Endothelial cell of coronary artery (primary cell): ENCODE measurements around the gene INCA1. TPM values are rescaled to one million over a fixed set of nuclear protein-coding genes. Genes with fewer than 3 reads are reported as not detected.

Source experiments
- total RNA-seq: library from RNA; depleted of rRNA; stranded (reverse); fragments of >200 nt; gene quantifications from 2 replicates; pipeline ENCODE4 v1.2.3, GENCODE V29; 2014

Gene INCA1, protein sequence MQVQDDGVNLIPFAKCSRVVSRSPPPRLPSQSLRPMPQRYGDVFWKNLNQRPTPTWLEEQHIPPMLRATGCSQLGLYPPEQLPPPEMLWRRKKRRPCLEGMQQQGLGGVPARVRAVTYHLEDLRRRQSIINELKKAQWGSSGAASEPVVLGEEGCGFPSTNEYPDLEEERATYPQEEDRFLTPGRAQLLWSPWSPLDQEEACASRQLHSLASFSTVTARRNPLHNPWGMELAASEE
- total RNA-seq: 0.18 and 0.56 TPM in 2 replicates

GRCh38 chr17:4997302-4998026 lies at the start of gene INCA1, which contains the start of gene KIF1C:
INCA1 (minus strand) TSS chr17:4997522; CDS start chr17:4994437, 3,085 bp downstream.
KIF1C (plus strand) TSS chr17:4997950; CDS start chr17:5000247, 2,297 bp downstream.

GRCh38 chr17:5035315-5035714 lies 38.0 kb upstream of the INCA1 start, which contains the start of gene SLC52A1:
SLC52A1 (minus strand) TSS chr17:5035426; CDS start chr17:5034606, 820 bp downstream.

GRCh38 chr17:4986951-4987766 lies 10.2 kb downstream of the INCA1 start, which contains the start of gene CAMTA2:
CAMTA2 (minus strand) TSS chr17:4987675; CDS start chr17:4986222, 1,453 bp downstream.

DNA sequence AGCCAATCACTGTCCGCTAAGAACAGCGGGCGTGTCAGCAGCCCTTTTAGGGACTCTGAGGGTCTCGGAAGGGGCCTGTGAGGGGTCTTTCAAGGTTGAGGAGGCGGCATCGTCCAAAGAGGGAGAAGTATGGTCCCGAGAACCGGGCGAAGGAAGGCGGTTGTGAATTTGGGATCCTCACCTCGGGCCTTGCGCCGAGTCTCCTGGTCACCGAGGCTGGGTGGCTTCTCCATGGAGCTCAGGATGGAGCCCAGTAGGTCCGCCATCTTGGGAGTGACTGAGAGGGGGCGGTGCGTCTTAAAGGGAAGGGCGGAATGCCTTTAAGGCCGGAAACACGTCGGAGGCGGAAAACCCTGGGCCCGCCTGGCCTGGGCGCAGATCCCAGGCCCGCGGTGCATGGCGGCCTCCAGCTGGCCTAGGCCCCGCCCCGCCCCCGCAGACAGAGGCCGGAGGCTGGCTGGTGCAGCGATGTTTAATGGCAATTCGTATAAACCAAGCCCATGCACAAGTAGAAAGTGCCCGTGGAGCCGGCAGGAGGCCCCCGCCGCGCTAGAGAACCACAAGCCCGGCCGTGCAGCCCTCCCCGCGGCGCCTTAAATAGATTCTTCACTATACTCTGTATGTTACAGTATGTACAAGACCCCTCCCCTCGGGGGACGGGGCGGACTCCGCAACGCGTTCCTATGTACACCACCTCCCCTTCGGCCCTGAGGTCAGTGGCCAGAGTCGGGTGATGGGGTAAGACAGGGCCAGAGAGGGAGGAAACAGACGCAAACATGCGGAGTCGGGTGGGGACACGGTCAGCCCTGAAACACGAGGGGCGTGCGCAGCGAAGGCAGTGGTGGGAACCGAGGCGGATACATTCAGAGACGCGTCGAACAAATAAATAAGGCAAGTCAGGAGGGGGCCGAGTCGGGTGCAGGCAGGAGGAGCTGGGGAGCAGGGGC lies 29.5 kb downstream of the INCA1 start, which contains the start of gene SPAG7:
TSS of gene SPAG7 (minus strand) at position 279 of the 947 bp plus-strand sequence. CDS start at position 266, 13 bp downstream.

GRCh38 chr17:4950746-4951204 lies 46.5 kb downstream of the INCA1 start, which contains the start of gene ENO3:
ENO3 (plus strand) TSS chr17:4951119; CDS start chr17:4951830, 711 bp downstream.

GRCh38 chr17:4948166-4948930 lies 49.0 kb downstream of the INCA1 start, which contains the start of gene PFN1:
PFN1 (minus strand) TSS chr17:4948530; CDS start chr17:4948394, 136 bp downstream.

DNA sequence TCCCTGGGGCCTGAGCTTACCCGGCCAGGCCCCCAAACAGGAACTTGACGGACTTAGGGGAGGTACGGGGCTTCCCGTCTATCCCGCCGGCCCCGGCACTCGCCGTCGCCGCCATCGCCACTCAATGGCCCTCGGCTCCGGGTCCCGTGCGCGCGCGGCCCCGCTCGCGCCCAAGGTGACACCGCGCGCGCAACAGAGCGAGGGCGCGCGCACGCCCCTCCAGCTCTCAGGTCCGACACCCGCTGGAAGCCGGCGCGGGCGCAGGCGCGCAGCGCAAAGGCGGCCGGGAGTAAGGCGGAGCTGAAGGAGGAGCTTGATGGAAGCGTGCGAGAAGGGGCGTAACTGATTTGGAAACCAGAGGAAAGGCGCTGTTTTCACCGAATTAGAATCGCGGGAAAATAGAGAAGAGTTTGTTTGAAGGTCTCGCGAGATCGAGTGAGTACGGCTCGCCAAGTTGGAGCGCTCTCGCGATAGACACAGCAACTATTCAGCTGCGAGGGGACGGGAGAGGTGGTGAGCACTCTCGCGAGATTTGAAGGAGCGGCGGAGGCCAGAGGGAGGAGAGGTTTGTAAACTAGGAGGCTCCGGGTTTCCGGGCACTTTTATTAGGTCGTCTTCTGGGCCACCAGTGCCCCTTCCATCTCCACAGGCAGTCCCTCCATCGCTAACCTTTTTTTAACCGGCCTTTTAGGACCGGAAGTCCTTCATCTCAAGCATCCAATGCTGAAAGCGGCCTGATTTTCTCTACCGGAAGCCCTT lies 57.3 kb downstream of the INCA1 start, which contains the start of the genes RNF167 and SLC25A11:
TSS of gene RNF167 (plus strand) at position 473 of the 759 bp plus-strand sequence. CDS start 642 bp downstream, outside the sequence.
TSS of gene SLC25A11 (minus strand) at position 251 of the 759 bp plus-strand sequence. CDS start at position 115, 136 bp downstream.

Other genes with a start within 250 kb of the INCA1 start
- gene TM4SF5, start 225.6 kb downstream of the INCA1 start, total RNA-seq: not detected in 2 replicates
- 0.19 and 0.45 TPM in 2 replicates for gene VMO1, start 211.2 kb downstream of the INCA1 start, total RNA-seq
- not detected in 2 replicates for gene GLTPD2, start 208.6 kb downstream of the INCA1 start, total RNA-seq
- 196 and 275 TPM in 2 replicates for gene PSMB6, start 201.4 kb downstream of the INCA1 start, total RNA-seq
- gene PLD2, start 190.4 kb downstream of the INCA1 start, total RNA-seq: 28.0 and 28.3 TPM in 2 replicates
- gene MINK1, start 164.2 kb downstream of the INCA1 start, total RNA-seq: 30.8 and 48.3 TPM in 2 replicates
- 0.63 and 1.6 TPM in 2 replicates for gene C17orf107, start 98.0 kb downstream of the INCA1 start, total RNA-seq
- 0.28 and 1.5 TPM in 2 replicates for gene CHRNE, start 94.4 kb downstream of the INCA1 start, total RNA-seq
- not detected in 2 replicates for gene GP1BA, start 65.2 kb downstream of the INCA1 start, total RNA-seq
- 53.0 and 53.2 TPM in 2 replicates for gene SLC25A11, start 57.5 kb downstream of the INCA1 start, total RNA-seq
- 15.5 and 18.8 TPM in 2 replicates for gene RNF167, start 57.3 kb downstream of the INCA1 start, total RNA-seq
- gene PFN1, start 49.0 kb downstream of the INCA1 start, total RNA-seq: 806 and 926 TPM in 2 replicates
- 0.99 and 1.8 TPM in 2 replicates for gene ENO3, start 46.4 kb downstream of the INCA1 start, total RNA-seq
- gene SPAG7, start 29.7 kb downstream of the INCA1 start, total RNA-seq: 56.9 and 63.6 TPM in 2 replicates
- gene CAMTA2, start 9.8 kb downstream of the INCA1 start, total RNA-seq: 4.3 and 13.7 TPM in 2 replicates
- 132 and 141 TPM in 2 replicates for gene KIF1C, start 428 bp upstream of the INCA1 start, total RNA-seq
- under 0.01 and 0.09 TPM in 2 replicates for gene SLC52A1, start 37.9 kb upstream of the INCA1 start, total RNA-seq
- 0.90 and 1.7 TPM in 2 replicates for gene ZFP3, start 80.9 kb upstream of the INCA1 start, total RNA-seq
- gene ZNF232, start 114.4 kb upstream of the INCA1 start, total RNA-seq: 5.4 and 6.4 TPM in 2 replicates
- under 0.01 TPM in 1 of 2 replicates, not detected in the other for gene USP6, start 118.5 kb upstream of the INCA1 start, total RNA-seq
- 3.2 and 4.9 TPM in 2 replicates for gene ZNF594, start 194.3 kb upstream of the INCA1 start, total RNA-seq
- gene SCIMP, start 237.3 kb upstream of the INCA1 start, total RNA-seq: not detected in 2 replicates